Caco-2 (cell line): Measurements from ENCODE around the gene ADAM12. TPM values are rescaled to one million over a fixed set of nuclear protein-coding genes. Genes with fewer than 3 reads are reported as not detected.

Experiments
- BruUV-seq: library from RNA; stranded (reverse); fragments of 400-500 nt; replicated peaks from 2 replicates; lab custom pipeline; 2021; lab: Mats Ljungman, UMichigan
- CTCF ChIA-PET: fragments of 300-600 bp; sonication (Branson Sonifier 250); formaldehyde crosslinking; loops from one replicate; lab custom pipeline; 2022; ENCODE audit warnings: antibody characterized with exemption; lab: Charles Lee
- POLR2A ChIA-PET: fragments of 300-600 bp; sonication (Branson Sonifier 250); formaldehyde crosslinking; loops from one replicate; lab custom pipeline; 2022; ENCODE audit warnings: antibody characterized with exemption; lab: Charles Lee
- DNase-seq, 2 experiments: peaks; one replicate each; pipeline versions ENCODE4 v3.0.0 to v3.0.0-alpha.2; 2020 to 2022
- H3K27me3 ChIP-seq: replicated peaks from 2 replicates; pipeline ENCODE4 v1.6.0; 2011; ENCODE audit warnings: low read length; ENCODE audit not compliant: control insufficient read depth, insufficient read depth
- H3K36me3 ChIP-seq: 2 replicates; pipeline ENCODE4 v1.5.1; 2011; ENCODE audit warnings: low read length; ENCODE audit not compliant: control insufficient read depth, insufficient read depth
- H3K4me1 ChIP-seq: fragments of 250-450 bp; sonication (Bioruptor Pico); 2 replicates; pipeline ENCODE4 v1.5.1; 2020; ENCODE audit warnings: mild to moderate bottlenecking
- H3K4me3 ChIP-seq: 2 replicates; pipeline ENCODE4 v1.5.1; 2011; ENCODE audit warnings: low read depth, mild to moderate bottlenecking, control low read depth, low read length
- H3K9me3 ChIP-seq: fragments of 250-450 bp; sonication (Bioruptor Pico); 2 replicates; pipeline ENCODE4 v1.5.1; 2020; ENCODE audit warnings: mild to moderate bottlenecking, moderate library complexity
- H3K27ac Mint-ChIP-seq: one replicate; pipeline ENCODE4 v1.8.0; 2022; ENCODE audit warnings: mixed read lengths; ENCODE audit not compliant: unreplicated experiment
- H3K27me3 Mint-ChIP-seq: one replicate; pipeline ENCODE4 v1.8.0; 2022; ENCODE audit warnings: mixed read lengths; ENCODE audit not compliant: insufficient read depth, unreplicated experiment
- H3K36me3 Mint-ChIP-seq: one replicate; pipeline ENCODE4 v1.8.0; 2022; ENCODE audit warnings: mild to moderate bottlenecking, mixed read lengths; ENCODE audit not compliant: insufficient read depth, unreplicated experiment
- H3K4me1 Mint-ChIP-seq: one replicate; pipeline ENCODE4 v1.8.0; 2022; ENCODE audit warnings: low read depth, mixed read lengths; ENCODE audit not compliant: unreplicated experiment
- H3K4me3 Mint-ChIP-seq: one replicate; pipeline ENCODE4 v1.8.0; 2022; ENCODE audit warnings: mild to moderate bottlenecking, moderate library complexity, mixed read lengths; ENCODE audit not compliant: unreplicated experiment
- H3K9me3 Mint-ChIP-seq: one replicate; pipeline ENCODE4 v1.8.0; 2022; ENCODE audit warnings: mixed read lengths; ENCODE audit not compliant: unreplicated experiment
- CTCF ChIP-seq, 2 experiments: fragments of 200-600 bp in 1 of 2; IDR thresholded peaks; 1 replicate in 1 of 2; 2 replicates in 1 of 2; pipeline versions ENCODE4 v1.5.1 to v1.8.0; 2011 to 2022; ENCODE audit warnings: antibody characterized with exemption in 1 of 2, control low read depth in 1 of 2, inconsistent platforms in 1 of 2, low read depth in 1 of 2, low read length in 1 of 2, mild to moderate bottlenecking in 1 of 2, moderate library complexity in 1 of 2; ENCODE audit not compliant: insufficient read depth in 1 of 2, severe bottlenecking in 1 of 2, unreplicated experiment in 1 of 2
- intact Hi-C: fragments of 100-400 bp; cut with micrococcal nuclease; formaldehyde crosslinking; loops from one replicate; pipeline ENCODE4 v1.10.0; 2022; ENCODE audit not compliant: unreplicated experiment
- total RNA-seq: library from RNA; stranded (reverse); gene quantifications from 2 replicates; pipeline ENCODE4 v1.2.3, GENCODE V29; 2022

ADAM12 gene
- total RNA-seq, 1 experiment from 2014 or later, result not detected

GRCh38 chr10:126153711-126154628 lies 234.3 kb downstream of the ADAM12 start:
- CTCF ChIA-PET, result no interaction called here
- no peaks in the 10 kb centered on the region for H3K27me3 ChIP-seq
- Mint-ChIP-seq H3K27ac (no peak overlapping the region), H3K4me1 (no peaks in the 10 kb centered on the region), H3K9me3 (peaks cover 11% of the 10 kb centered on the region), H3K36me3 (no peaks in the 10 kb centered on the region), H3K4me3 (no peak overlapping the region), H3K27me3 (peaks cover 11% of the 10 kb centered on the region)
- intact Hi-C loops, result no loop called here
- POLR2A ChIA-PET, result no interaction called here
- no peak for DNase-seq
- peaks cover 7% of the 10 kb centered on the region for H3K9me3 ChIP-seq
- no TSS peak for BruUV-seq
- no peak for TF ChIP-seq CTCF (IDR thresholded peaks at IDR 0.05; ENCODE audit: insufficient read depth in 1 of 2, low read depth in 1 of 2, low read length in 1 of 2, severe bottlenecking in 1 of 2, unreplicated experiment in 1 of 2)
- H3K4me3 ChIP-seq, result no peak overlapping the region
- no peaks in the 10 kb centered on the region for H3K36me3 ChIP-seq
- no peaks in the 10 kb centered on the region for H3K4me1 ChIP-seq

GRCh38 chr10:126147866-126148587 lies 240.2 kb downstream of the ADAM12 start:
- Histone ChIP-seq H3K27me3 (no peaks in the 10 kb centered on the region), H3K4me3 (no peak overlapping the region), H3K4me1 (no peaks in the 10 kb centered on the region), H3K9me3 (peaks cover 7% of the 10 kb centered on the region), H3K36me3 (no peaks in the 10 kb centered on the region)
- Mint-ChIP-seq H3K4me1 (no peaks in the 10 kb centered on the region), H3K27me3 (no peaks in the 10 kb centered on the region), H3K9me3 (peaks cover 16% of the 10 kb centered on the region), H3K4me3 (no peak overlapping the region), H3K27ac (no peak overlapping the region), H3K36me3 (no peaks in the 10 kb centered on the region)
- BruUV-seq, result no TSS peak
- CTCF ChIA-PET, result no interaction called here
- POLR2A ChIA-PET, result no interaction called here
- intact Hi-C loops, result no loop called here
- DNase-seq, result no peak
- TF ChIP-seq CTCF (IDR thresholded peaks at IDR 0.05; ENCODE audit: insufficient read depth in 1 of 2, low read depth in 1 of 2, low read length in 1 of 2, severe bottlenecking in 1 of 2, unreplicated experiment in 1 of 2), result no peak

- Mint-ChIP-seq H3K27ac (no peak overlapping the region), H3K27me3 (no peaks in the 10 kb centered on the region), H3K36me3 (no peaks in the 10 kb centered on the region), H3K4me1 (no peaks in the 10 kb centered on the region), H3K4me3 (no peak overlapping the region), H3K9me3 (peaks cover 21% of the 10 kb centered on the region)
- CTCF ChIA-PET, result no interaction called here
- Histone ChIP-seq H3K36me3 (no peaks in the 10 kb centered on the region), H3K9me3 (peaks cover 7% of the 10 kb centered on the region; the same call in 1 of the 2 replicates), H3K4me1 (no peaks in the 10 kb centered on the region), H3K27me3 (no peaks in the 10 kb centered on the region; the same call in 1 of the 2 replicates), H3K4me3 (no peak overlapping the region)
- intact Hi-C loops, result no loop called here
- no TSS peak for BruUV-seq
- no peak for TF ChIP-seq CTCF (IDR thresholded peaks at IDR 0.05; ENCODE audit: insufficient read depth in 1 of 2, low read depth in 1 of 2, low read length in 1 of 2, severe bottlenecking in 1 of 2, unreplicated experiment in 1 of 2)
- no peak for DNase-seq
- POLR2A ChIA-PET, result no interaction called here
Measured at GRCh38 chr10:126146771-126147170, 241.5 kb downstream of the ADAM12 start.
